ENCODE results near the gene USP5.

Gene USP5

GRCh38 chr12:6828781-6829535 is 23.0 kb upstream of the USP5 start:
- DNase-seq (ENCODE audit: extremely low read depth, low read depth) = no peak
- H3K4me3 ChIP-seq (replicated peaks; ENCODE audit: low read depth, low read length) = peak overlapping the region; percentile 99
- no peak for TF ChIP-seq CTCF (IDR thresholded peaks at IDR 0.05; ENCODE audit: low read depth, low read length, missing control alignments)

- peak; percentile 20 for TF ChIP-seq CTCF (IDR thresholded peaks at IDR 0.05; ENCODE audit: low read depth, low read length, missing control alignments)
- peak overlapping the region; percentile 99 for H3K4me3 ChIP-seq (replicated peaks; ENCODE audit: low read depth, low read length)
- no peak for DNase-seq (ENCODE audit: extremely low read depth, low read depth)
These were observed 22.3 kb upstream of the USP5 start for GRCh38 chr12:6829536-6830220.

- DNase-seq (ENCODE audit: extremely low read depth, low read depth) = no peak
- H3K4me3 ChIP-seq (replicated peaks; ENCODE audit: low read depth, low read length) = peak overlapping the region; percentile 99
- TF ChIP-seq CTCF (IDR thresholded peaks at IDR 0.05; ENCODE audit: low read depth, low read length, missing control alignments) = no peak
These were observed 21.6 kb upstream of the USP5 start for GRCh38 chr12:6830286-6830890.

GRCh38 chr12:6830999-6831398 is 21.0 kb upstream of the USP5 start:
- no peak for DNase-seq (ENCODE audit: extremely low read depth, low read depth)

GRCh38 chr12:6831450-6831995 is 20.4 kb upstream of the USP5 start:
- no peak for DNase-seq (ENCODE audit: extremely low read depth, low read depth)
- no peak overlapping the region for H3K4me3 ChIP-seq (replicated peaks; ENCODE audit: low read depth, low read length)
- TF ChIP-seq CTCF (IDR thresholded peaks at IDR 0.05; ENCODE audit: low read depth, low read length, missing control alignments) = no peak

More at GRCh38 chr12:6830999-6831398, 21.0 kb upstream of the USP5 start:
- no peak overlapping the region for H3K4me3 ChIP-seq (replicated peaks; ENCODE audit: low read depth, low read length)
- TF ChIP-seq CTCF (IDR thresholded peaks at IDR 0.05; ENCODE audit: low read depth, low read length, missing control alignments) = no peak

- TF ChIP-seq CTCF (IDR thresholded peaks at IDR 0.05; ENCODE audit: low read depth, low read length, missing control alignments) = no peak
- no peak for DNase-seq (ENCODE audit: extremely low read depth, low read depth)
- H3K4me3 ChIP-seq (replicated peaks; ENCODE audit: low read depth, low read length) = no peak overlapping the region
These were observed 19.8 kb upstream of the USP5 start for GRCh38 chr12:6832125-6832524.

Data from HFF-Myc (cell line).